H1 (cell line): ENCODE measurements around the gene GGA1.

Experiments used
- CTCF ChIP-seq, 3 experiments: IDR thresholded peaks; 1 replicate in 2 of 3; 2 replicates in 1 of 3; pipeline versions ENCODE4 v1.5.1 to v1.6.1; 2011; ENCODE audit warnings: low read length in 3 of 3, mild to moderate bottlenecking in 3 of 3, inconsistent platforms in 2 of 3, low read depth in 1 of 3, moderate library complexity in 1 of 3; ENCODE audit not compliant: insufficient read depth in 1 of 3; ENCODE audit errors: control extremely low read depth in 1 of 3
- EZH2 ChIP-seq: fragments of 200-600 bp; sonication (generic); IDR thresholded peaks from 2 replicates; pipeline ENCODE4 v1.7.1; 2012; ENCODE audit warnings: low read depth, mild to moderate bottlenecking, moderate library complexity, low read length, inconsistent platforms; ENCODE audit not compliant: severe bottlenecking
- HDAC6 ChIP-seq: IDR thresholded peaks from one replicate; pipeline ENCODE4 v1.7.1; 2012; ENCODE audit warnings: low read depth, mild to moderate bottlenecking, inconsistent platforms, low read length, moderate library complexity
- JUN ChIP-seq: IDR thresholded peaks from 2 replicates; pipeline ENCODE4 v1.6.1; 2011; ENCODE audit warnings: low read depth, mild to moderate bottlenecking, improper control_type of control experiment, low read length
- KDM1A ChIP-seq: fragments of 200-600, 300-600 bp; sonication (generic); IDR thresholded peaks from 2 replicates; pipeline ENCODE4 v1.7.1; 2016; ENCODE audit warnings: mild to moderate bottlenecking, low read length, borderline replicate concordance
- POLR2A ChIP-seq, 2 experiments: IDR thresholded peaks; 1 replicate in 1 of 2; 2 replicates in 1 of 2; pipeline ENCODE4 v1.6.1; 2011; ENCODE audit warnings: low read depth in 2 of 2, low read length in 2 of 2, mild to moderate bottlenecking in 2 of 2; ENCODE audit errors: control extremely low read depth in 1 of 2
- RBBP5 ChIP-seq: IDR thresholded peaks from 2 replicates; pipeline ENCODE4 v1.7.1; 2012; ENCODE audit warnings: low read depth, mild to moderate bottlenecking, inconsistent platforms, low read length, moderate library complexity, borderline replicate concordance
- TAF1 ChIP-seq: IDR thresholded peaks from 2 replicates; pipeline ENCODE4 v1.6.1; 2011; ENCODE audit warnings: mild to moderate bottlenecking, low read depth, low read length

GRCh38 chr22:37626556-37627075, 18.0 kb downstream of the GGA1 start:
- TF ChIP-seq HDAC6 = no peak
- no peak for TF ChIP-seq KDM1A
- TF ChIP-seq JUN = no peak
- TF ChIP-seq TAF1 = no peak
- no peak for TF ChIP-seq POLR2A (IDR thresholded peaks at IDR 0.05; ENCODE audit: control extremely low read depth in 1 of 2, low read depth in 2 of 2, low read length in 2 of 2)
- no peak for TF ChIP-seq CTCF (IDR thresholded peaks at IDR 0.05; ENCODE audit: control extremely low read depth in 1 of 3, insufficient read depth in 1 of 3, low read depth in 1 of 3, low read length in 3 of 3)
- TF ChIP-seq EZH2 = no peak
- TF ChIP-seq RBBP5 = no peak
